KMS-11 (cell line): Measurements from ENCODE around the gene CXCL8.

Experiments used
- H2AFZ ChIP-seq: fragments of 200-600 bp; sonication (generic); 2 replicates; pipeline ENCODE4 v1.6.1; 2016; ENCODE audit warnings: antibody characterized with exemption, mixed run types, low read depth
- H3K27ac ChIP-seq: fragments of 200-600 bp; sonication (generic); 2 replicates; pipeline ENCODE4 v1.6.1; 2016; ENCODE audit warnings: mild to moderate bottlenecking, mixed run types
- H3K27me3 ChIP-seq: fragments of 200-600 bp; sonication (generic); 2 replicates; pipeline ENCODE4 v1.6.1; 2017; ENCODE audit warnings: mild to moderate bottlenecking, low read depth, mixed run types, moderate library complexity; ENCODE audit not compliant: insufficient read depth
- H3K36me3 ChIP-seq: fragments of 200-600 bp; sonication (generic); 2 replicates; pipeline ENCODE4 v1.6.1; 2017; ENCODE audit warnings: mild to moderate bottlenecking, mixed run types; ENCODE audit not compliant: insufficient read depth
- H3K4me1 ChIP-seq: fragments of 200-600 bp; sonication (generic); 2 replicates; pipeline ENCODE4 v1.6.1; 2016; ENCODE audit warnings: mild to moderate bottlenecking, low read depth, mixed run types; ENCODE audit not compliant: poor library complexity, severe bottlenecking
- H3K4me2 ChIP-seq: fragments of 200-600 bp; sonication (generic); 2 replicates; pipeline ENCODE4 v1.7.0; 2016; ENCODE audit warnings: mild to moderate bottlenecking, mixed run types
- H3K4me3 ChIP-seq: fragments of 200-600 bp; sonication (generic); IDR thresholded peaks from 2 replicates; pipeline ENCODE4 v1.6.1; 2017; ENCODE audit warnings: low read depth, low read length, mixed read lengths; ENCODE audit not compliant: insufficient read depth
- H3K79me2 ChIP-seq: fragments of 200-600 bp; sonication (generic); 2 replicates; pipeline ENCODE4 v1.6.1; 2016; ENCODE audit warnings: low read depth, mixed run types; ENCODE audit not compliant: insufficient read depth
- H3K9ac ChIP-seq: fragments of 200-600 bp; sonication (generic); 2 replicates; pipeline ENCODE4 v1.6.1; 2016; ENCODE audit warnings: mild to moderate bottlenecking, mixed run types
- H4K20me1 ChIP-seq: fragments of 200-600 bp; sonication (generic); 2 replicates; pipeline ENCODE4 v1.6.1; 2016; ENCODE audit warnings: mild to moderate bottlenecking, mixed run types; ENCODE audit not compliant: insufficient read depth
- TF ChIP-seq, protein P1 (sequence below): fragments of 200-600 bp; sonication (generic); conservative IDR thresholded peaks from 2 replicates; pipeline ENCODE4 v1.6.1; 2017; ENCODE audit warnings: low read depth, mild to moderate bottlenecking, antibody characterized with exemption, low read length, moderate library complexity, mixed read lengths

The CXCL8 gene

DNA sequence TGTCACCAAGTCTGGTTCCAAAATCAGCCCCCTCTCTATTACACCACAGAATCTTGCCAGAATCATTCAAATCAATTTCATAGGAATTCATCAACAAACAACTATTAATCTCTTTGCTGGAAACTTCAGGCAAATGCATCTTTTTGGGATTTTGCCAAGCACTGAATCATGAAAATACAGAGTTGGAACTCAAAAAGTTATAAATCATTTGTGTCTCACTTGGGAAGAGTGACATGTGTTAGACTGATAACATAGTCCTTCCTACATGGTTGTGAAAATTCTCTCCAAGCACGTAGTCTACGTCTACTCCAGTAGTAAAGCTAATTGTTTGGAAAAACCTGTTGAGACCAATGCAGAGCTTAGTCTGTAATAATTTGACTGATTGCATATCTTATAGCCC lies 19.0 kb downstream of the CXCL8 start:
- Histone ChIP-seq H3K9ac (no peak overlapping the region), H3K36me3 (no peaks in the 10 kb centered on the region), H3K79me2 (no peaks in the 10 kb centered on the region), H3K4me1 (no peaks in the 10 kb centered on the region), H3K4me3 (no peak overlapping the region), H3K27me3 (no peaks in the 10 kb centered on the region), H2AFZ (no peak overlapping the region), H3K27ac (no peak overlapping the region), H3K4me2 (no peak overlapping the region), H4K20me1 (no peaks in the 10 kb centered on the region)
- TF ChIP-seq, protein P1, sequence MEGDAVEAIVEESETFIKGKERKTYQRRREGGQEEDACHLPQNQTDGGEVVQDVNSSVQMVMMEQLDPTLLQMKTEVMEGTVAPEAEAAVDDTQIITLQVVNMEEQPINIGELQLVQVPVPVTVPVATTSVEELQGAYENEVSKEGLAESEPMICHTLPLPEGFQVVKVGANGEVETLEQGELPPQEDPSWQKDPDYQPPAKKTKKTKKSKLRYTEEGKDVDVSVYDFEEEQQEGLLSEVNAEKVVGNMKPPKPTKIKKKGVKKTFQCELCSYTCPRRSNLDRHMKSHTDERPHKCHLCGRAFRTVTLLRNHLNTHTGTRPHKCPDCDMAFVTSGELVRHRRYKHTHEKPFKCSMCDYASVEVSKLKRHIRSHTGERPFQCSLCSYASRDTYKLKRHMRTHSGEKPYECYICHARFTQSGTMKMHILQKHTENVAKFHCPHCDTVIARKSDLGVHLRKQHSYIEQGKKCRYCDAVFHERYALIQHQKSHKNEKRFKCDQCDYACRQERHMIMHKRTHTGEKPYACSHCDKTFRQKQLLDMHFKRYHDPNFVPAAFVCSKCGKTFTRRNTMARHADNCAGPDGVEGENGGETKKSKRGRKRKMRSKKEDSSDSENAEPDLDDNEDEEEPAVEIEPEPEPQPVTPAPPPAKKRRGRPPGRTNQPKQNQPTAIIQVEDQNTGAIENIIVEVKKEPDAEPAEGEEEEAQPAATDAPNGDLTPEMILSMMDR = no peak

DNA sequence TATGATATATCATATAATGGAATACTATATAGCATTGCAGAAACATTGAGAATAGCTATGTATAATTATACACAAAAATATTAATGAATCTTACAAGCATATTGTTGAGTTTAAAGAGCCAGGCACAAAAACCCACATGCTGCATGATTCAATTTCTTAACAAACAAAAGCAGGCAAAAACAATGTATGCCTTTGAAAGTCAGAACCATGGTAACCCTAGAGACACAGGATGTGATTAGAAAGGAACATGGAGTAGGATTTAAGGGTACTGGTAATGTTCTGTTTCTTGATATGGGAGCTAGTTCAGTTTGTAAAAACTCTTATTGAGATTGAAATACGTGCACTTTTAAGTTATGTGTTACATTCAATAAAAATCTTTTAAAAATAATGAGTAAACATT lies 21.5 kb downstream of the CXCL8 start:
- Histone ChIP-seq H3K27me3 (no peaks in the 10 kb centered on the region), H2AFZ (no peak overlapping the region), H3K36me3 (no peaks in the 10 kb centered on the region), H4K20me1 (no peaks in the 10 kb centered on the region), H3K9ac (no peak overlapping the region), H3K4me3 (no peak overlapping the region), H3K27ac (no peak overlapping the region), H3K4me2 (no peak overlapping the region), H3K4me1 (no peaks in the 10 kb centered on the region), H3K79me2 (no peaks in the 10 kb centered on the region)
- TF ChIP-seq, protein P1 = no peak

GRCh38 chr4:73762409-73762808 lies 22.0 kb downstream of the CXCL8 start:
- TF ChIP-seq, protein P1 = no peak
- Histone ChIP-seq H3K27ac (no peak overlapping the region), H4K20me1 (no peaks in the 10 kb centered on the region), H3K79me2 (no peaks in the 10 kb centered on the region), H3K9ac (no peak overlapping the region), H3K4me3 (no peak overlapping the region), H2AFZ (no peak overlapping the region), H3K27me3 (no peaks in the 10 kb centered on the region), H3K4me1 (no peaks in the 10 kb centered on the region), H3K4me2 (no peak overlapping the region), H3K36me3 (no peaks in the 10 kb centered on the region)

DNA sequence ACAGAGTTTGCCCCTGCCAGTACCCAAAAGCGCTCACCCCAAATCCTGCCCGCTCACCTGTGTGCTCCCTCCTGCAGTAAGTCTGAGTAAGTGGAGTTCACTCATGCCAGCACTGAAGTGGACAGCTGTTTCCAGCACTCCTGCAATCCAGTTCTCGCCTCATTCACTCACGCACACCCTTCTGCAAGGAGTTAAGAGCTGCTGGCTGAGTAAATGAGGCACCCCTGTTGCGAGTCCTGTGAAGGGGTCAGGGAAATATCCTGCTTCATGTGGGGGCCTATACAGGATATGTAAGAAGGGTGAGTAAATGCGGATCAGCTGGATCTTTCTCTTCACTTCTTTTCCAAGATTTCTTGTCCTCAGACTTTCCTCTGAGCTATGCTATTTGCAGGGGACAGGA lies 23.5 kb downstream of the CXCL8 start:
- H3K4me2 ChIP-seq = no peak overlapping the region

More for the DNA sequence above, 23.5 kb downstream of the CXCL8 start:
- Histone ChIP-seq H3K36me3 (no peaks in the 10 kb centered on the region), H3K4me3 (no peak overlapping the region), H3K9ac (no peak overlapping the region), H4K20me1 (no peaks in the 10 kb centered on the region), H3K27me3 (no peaks in the 10 kb centered on the region), H3K79me2 (no peaks in the 10 kb centered on the region), H3K4me1 (no peaks in the 10 kb centered on the region), H2AFZ (no peak overlapping the region), H3K27ac (no peak overlapping the region)
- TF ChIP-seq, protein P1 = no peak
